ENCODE results near the gene DUOXA1. TPM values are rescaled to one million over a fixed set of nuclear protein-coding genes. Genes with fewer than 3 reads are reported as not detected.

Gene DUOXA1
- total and polyA plus RNA-seq, 8 donors = 0.52 to 135 (median 1.3) TPM

GRCh38 chr15:45146405-45146804 lies 16.7 kb upstream of the DUOXA1 start:
- no peak overlapping the region for H3K4me3 ChIP-seq
- no peaks in the 10 kb centered on the region for H3K9me3 ChIP-seq
- peaks cover 0 to 32% of the 10 kb centered on the region in 2 donors for H3K36me3 ChIP-seq
- no peaks in the 10 kb centered on the region for H3K27me3 ChIP-seq
- H3K4me1 ChIP-seq = no peaks in the 10 kb centered on the region
- no peak for DNase-seq
- peak; percentile 72 for ATAC-seq
- H3K27ac ChIP-seq = no peak overlapping the region
- TF ChIP-seq, protein P1, sequence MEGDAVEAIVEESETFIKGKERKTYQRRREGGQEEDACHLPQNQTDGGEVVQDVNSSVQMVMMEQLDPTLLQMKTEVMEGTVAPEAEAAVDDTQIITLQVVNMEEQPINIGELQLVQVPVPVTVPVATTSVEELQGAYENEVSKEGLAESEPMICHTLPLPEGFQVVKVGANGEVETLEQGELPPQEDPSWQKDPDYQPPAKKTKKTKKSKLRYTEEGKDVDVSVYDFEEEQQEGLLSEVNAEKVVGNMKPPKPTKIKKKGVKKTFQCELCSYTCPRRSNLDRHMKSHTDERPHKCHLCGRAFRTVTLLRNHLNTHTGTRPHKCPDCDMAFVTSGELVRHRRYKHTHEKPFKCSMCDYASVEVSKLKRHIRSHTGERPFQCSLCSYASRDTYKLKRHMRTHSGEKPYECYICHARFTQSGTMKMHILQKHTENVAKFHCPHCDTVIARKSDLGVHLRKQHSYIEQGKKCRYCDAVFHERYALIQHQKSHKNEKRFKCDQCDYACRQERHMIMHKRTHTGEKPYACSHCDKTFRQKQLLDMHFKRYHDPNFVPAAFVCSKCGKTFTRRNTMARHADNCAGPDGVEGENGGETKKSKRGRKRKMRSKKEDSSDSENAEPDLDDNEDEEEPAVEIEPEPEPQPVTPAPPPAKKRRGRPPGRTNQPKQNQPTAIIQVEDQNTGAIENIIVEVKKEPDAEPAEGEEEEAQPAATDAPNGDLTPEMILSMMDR (IDR thresholded peaks at IDR 0.05) = no peak
- intact Hi-C loops (cut with DNase I) = no loop called here

DNA sequence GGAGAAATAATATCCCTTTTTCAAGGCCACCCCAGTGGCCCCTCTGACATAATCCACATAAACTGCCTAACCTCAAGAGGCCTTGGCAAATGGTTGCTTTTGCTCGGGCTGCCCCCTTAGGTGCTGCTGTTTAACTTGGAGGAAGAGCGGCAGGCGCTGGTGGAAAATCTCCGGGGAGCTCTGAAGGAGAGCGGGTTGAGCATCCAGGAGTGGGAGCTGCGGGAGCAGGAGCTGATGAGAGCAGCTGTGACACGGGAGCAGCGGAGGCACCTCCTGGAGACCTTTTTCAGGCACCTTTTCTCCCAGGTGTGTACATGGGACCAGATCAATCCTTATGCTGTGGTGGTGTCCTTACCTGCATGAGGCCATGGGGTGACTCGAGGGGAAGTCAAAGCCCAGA lies 15.1 kb upstream of the DUOXA1 start:
- Histone ChIP-seq H3K27ac (no peak overlapping the region), H3K4me3 (no peak overlapping the region), H3K4me1 (no peaks in the 10 kb centered on the region), H3K9me3 (no peaks in the 10 kb centered on the region), H3K36me3 (peaks cover 0 to 29% of the 10 kb centered on the region in 2 donors), H3K27me3 (no peaks in the 10 kb centered on the region)
- ATAC-seq = no peak
- no peak for DNase-seq
- TF ChIP-seq, protein P1 (IDR thresholded peaks at IDR 0.05) = no peak
- intact Hi-C loops (cut with DNase I) = no loop called here

GRCh38 chr15:45143946-45144345 lies 14.3 kb upstream of the DUOXA1 start:
- Histone ChIP-seq H3K27ac (no peak overlapping the region), H3K4me3 (no peak overlapping the region), H3K36me3 (peaks cover 0 to 29% of the 10 kb centered on the region in 2 donors), H3K9me3 (no peaks in the 10 kb centered on the region), H3K4me1 (no peaks in the 10 kb centered on the region), H3K27me3 (no peaks in the 10 kb centered on the region)
- ATAC-seq (no peak), DNase-seq (no peak)
- intact Hi-C loops (cut with DNase I) = no loop called here
- TF ChIP-seq, protein P1 (IDR thresholded peaks at IDR 0.05) = no peak

DNA sequence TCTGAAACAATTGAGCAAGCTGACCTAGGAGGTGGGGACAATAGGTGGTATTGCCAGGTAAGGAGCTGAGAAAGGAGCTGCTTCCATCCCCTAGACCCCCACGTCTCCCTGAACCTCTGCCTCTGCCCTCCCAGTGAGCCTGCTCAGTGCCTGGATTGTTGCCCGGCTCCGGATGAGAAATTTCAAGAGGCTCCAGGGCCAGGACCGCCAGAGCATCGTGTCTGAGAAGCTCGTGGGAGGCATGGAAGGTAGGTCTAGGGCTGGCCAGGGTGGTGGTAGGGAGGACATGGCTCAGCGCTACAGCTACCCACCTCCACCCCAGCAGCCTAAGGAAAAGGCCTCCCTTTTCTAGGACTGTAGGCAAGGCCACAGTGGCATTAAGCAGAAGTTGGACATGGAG lies 13.4 kb upstream of the DUOXA1 start:
- peaks cover 0 to 25% of the 10 kb centered on the region in 2 donors for H3K36me3 ChIP-seq
- no peak for DNase-seq
- no peaks in the 10 kb centered on the region for H3K27me3 ChIP-seq

DNA sequence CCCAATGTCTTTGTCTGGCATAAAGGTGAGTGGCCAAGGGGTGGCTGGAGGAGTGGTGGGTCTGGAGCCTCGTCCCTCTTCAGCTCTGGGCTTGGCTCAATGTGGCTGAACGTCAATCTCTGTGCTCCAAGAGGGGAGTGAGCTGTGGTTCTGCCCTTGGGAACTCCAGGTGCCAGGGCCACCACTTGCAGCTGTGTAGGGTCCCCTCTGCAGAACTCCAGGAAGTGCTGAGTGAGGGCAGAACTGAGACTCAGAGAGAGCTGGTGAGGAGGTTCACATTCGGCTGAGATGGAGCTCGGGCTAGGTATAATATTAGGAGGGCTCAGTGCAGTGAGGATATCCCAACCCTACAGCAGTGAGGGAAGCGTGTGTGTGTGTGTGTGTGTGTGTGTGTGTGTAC lies 11.7 kb upstream of the DUOXA1 start:
- Histone ChIP-seq H3K9me3 (no peaks in the 10 kb centered on the region), H3K27ac (no peak overlapping the region), H3K4me3 (no peak overlapping the region), H3K4me1 (peaks cover 0 to 5% of the 10 kb centered on the region in 2 donors), H3K36me3 (peaks cover 0 to 21% of the 10 kb centered on the region in 2 donors), H3K27me3 (peaks cover 4 to 10% of the 10 kb centered on the region in 2 donors)
- ATAC-seq = no peak
- DNase-seq = no peak
- intact Hi-C loops (cut with DNase I) = no loop called here
- TF ChIP-seq, protein P1 (IDR thresholded peaks at IDR 0.05) = no peak

More for the DNA sequence above, 13.4 kb upstream of the DUOXA1 start:
- Histone ChIP-seq H3K4me3 (no peak overlapping the region), H3K27ac (no peak overlapping the region), H3K9me3 (no peaks in the 10 kb centered on the region), H3K4me1 (peaks cover 0 to 5% of the 10 kb centered on the region in 2 donors)
- ATAC-seq = no peak
- TF ChIP-seq, protein P1 (IDR thresholded peaks at IDR 0.05) = no peak
- intact Hi-C loops (cut with DNase I) = no loop called here
